Tibial nerve (tissue), 4 donors: ENCODE data around the gene ACOT13. TPM values are rescaled to one million over a fixed set of nuclear protein-coding genes. Genes with fewer than 3 reads are reported as not detected.

Source experiments
- DNase-seq, 2 donors: peaks; one replicate each; pipeline ENCODE4 v3.0.0-alpha.2; 2019; ENCODE audit warnings: low spot score in 2 of 2
- H3K27ac ChIP-seq, 4 donors: fragments of 200-600 bp; sonication (generic) in 3 of 4; one replicate each; pipeline ENCODE4 v1.5.1; 2017 to 2019; ENCODE audit warnings: mild to moderate bottlenecking in 1 of 4
- H3K27me3 ChIP-seq, 2 donors: fragments of 200-600 bp; sonication (generic) in 1 of 2; one replicate each; pipeline versions ENCODE4 v1.5.1 to v1.6.0; 2017 to 2019
- H3K36me3 ChIP-seq, 3 donors: fragments of 200-600 bp; sonication (generic); one replicate each; pipeline ENCODE4 v1.5.1; 2018 to 2019
- H3K4me1 ChIP-seq, 4 donors: fragments of 200-600 bp; sonication (generic) in 3 of 4; one replicate each; pipeline ENCODE4 v1.5.1; 2017 to 2019
- H3K4me3 ChIP-seq, 4 donors: fragments of 200-600 bp; sonication (generic) in 3 of 4; one replicate each; pipeline ENCODE4 v1.5.1; 2017 to 2019; ENCODE audit warnings: mild to moderate bottlenecking in 1 of 4, moderate library complexity in 1 of 4
- H3K9me3 ChIP-seq, 4 donors: fragments of 200-600 bp; sonication (generic) in 3 of 4; one replicate each; pipeline ENCODE4 v1.5.1; 2017 to 2019
- EP300 ChIP-seq, 2 donors: sonication (generic); formaldehyde crosslinking; IDR thresholded peaks; one replicate each; pipeline ENCODE4 v1.6.1; 2017; ENCODE audit warnings: antibody characterized with exemption in 2 of 2, mild to moderate bottlenecking in 1 of 2
- POLR2A ChIP-seq, 2 donors: fragments of 450-650 bp; IDR thresholded peaks; one replicate each; pipeline ENCODE4 v1.6.1; 2017; ENCODE audit warnings: antibody characterized with exemption in 2 of 2, mild to moderate bottlenecking in 2 of 2, moderate library complexity in 2 of 2
- WGBS, 2 donors: methylation state at CpG; one replicate each; pipeline ENCODE4 v1.1.5; 2018; 5-methylcytosine and 5-hydroxymethylcytosine counted together
- total RNA-seq, 4 donors: library from RNA; depleted of rRNA; stranded (reverse); fragments of >200 nt; gene quantifications; one replicate each; pipeline ENCODE4 v1.1.0, GENCODE V29; 2016
- TF ChIP-seq, protein P1 (sequence below), 5 experiments: fragments of 200-600 bp in 3 of 5; fragments of 450-650 bp in 2 of 5; sonication (generic) in 3 of 5; IDR thresholded peaks; one replicate each; pipeline ENCODE4 v1.5.1; 2016 to 2019; ENCODE audit warnings: antibody characterized with exemption in 5 of 5, mild to moderate bottlenecking in 3 of 5, moderate library complexity in 2 of 5

The ACOT13 gene
- total RNA-seq, 4 donors from 2014 or later: 3.3 to 10.2 (median 7.5) TPM

DNA sequence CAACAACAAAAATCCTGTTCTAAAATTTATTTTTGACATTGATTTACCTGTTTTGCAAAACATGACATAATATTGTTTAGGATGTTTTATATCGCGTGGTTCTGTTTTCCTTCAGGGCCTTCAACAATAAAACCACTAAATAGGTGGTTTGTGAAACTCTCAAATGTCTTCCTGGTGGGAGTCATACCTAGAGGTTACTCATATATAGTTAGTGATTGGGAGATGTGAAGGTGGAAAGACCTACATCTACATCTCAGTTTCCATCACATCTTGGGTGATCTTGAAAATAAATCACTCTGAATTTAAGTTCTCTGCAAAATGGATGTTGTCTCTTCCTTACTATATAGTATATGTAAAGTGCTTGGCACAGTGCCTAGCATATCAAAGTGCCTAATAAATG, 29.2 kb downstream of the ACOT13 start:
- no peak overlapping the region for H3K27ac ChIP-seq
- H3K4me3 ChIP-seq: no peak overlapping the region
- H3K27me3 ChIP-seq: no peaks in the 10 kb centered on the region
- H3K4me1 ChIP-seq: peaks cover 0 to 19% (median 3%) of the 10 kb centered on the region in 4 donors
- no peak for DNase-seq
- TF ChIP-seq POLR2A (IDR thresholded peaks at IDR 0.05): no peak
- TF ChIP-seq, protein P1, sequence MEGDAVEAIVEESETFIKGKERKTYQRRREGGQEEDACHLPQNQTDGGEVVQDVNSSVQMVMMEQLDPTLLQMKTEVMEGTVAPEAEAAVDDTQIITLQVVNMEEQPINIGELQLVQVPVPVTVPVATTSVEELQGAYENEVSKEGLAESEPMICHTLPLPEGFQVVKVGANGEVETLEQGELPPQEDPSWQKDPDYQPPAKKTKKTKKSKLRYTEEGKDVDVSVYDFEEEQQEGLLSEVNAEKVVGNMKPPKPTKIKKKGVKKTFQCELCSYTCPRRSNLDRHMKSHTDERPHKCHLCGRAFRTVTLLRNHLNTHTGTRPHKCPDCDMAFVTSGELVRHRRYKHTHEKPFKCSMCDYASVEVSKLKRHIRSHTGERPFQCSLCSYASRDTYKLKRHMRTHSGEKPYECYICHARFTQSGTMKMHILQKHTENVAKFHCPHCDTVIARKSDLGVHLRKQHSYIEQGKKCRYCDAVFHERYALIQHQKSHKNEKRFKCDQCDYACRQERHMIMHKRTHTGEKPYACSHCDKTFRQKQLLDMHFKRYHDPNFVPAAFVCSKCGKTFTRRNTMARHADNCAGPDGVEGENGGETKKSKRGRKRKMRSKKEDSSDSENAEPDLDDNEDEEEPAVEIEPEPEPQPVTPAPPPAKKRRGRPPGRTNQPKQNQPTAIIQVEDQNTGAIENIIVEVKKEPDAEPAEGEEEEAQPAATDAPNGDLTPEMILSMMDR (IDR thresholded peaks at IDR 0.05): no peak
- TF ChIP-seq EP300 (IDR thresholded peaks at IDR 0.05): no peak
- no peaks in the 10 kb centered on the region for H3K36me3 ChIP-seq
- H3K9me3 ChIP-seq: no peaks in the 10 kb centered on the region
- 92 to 95% methylated on average over 2 of the region's 2 CpGs for WGBS, 2 donors

DNA sequence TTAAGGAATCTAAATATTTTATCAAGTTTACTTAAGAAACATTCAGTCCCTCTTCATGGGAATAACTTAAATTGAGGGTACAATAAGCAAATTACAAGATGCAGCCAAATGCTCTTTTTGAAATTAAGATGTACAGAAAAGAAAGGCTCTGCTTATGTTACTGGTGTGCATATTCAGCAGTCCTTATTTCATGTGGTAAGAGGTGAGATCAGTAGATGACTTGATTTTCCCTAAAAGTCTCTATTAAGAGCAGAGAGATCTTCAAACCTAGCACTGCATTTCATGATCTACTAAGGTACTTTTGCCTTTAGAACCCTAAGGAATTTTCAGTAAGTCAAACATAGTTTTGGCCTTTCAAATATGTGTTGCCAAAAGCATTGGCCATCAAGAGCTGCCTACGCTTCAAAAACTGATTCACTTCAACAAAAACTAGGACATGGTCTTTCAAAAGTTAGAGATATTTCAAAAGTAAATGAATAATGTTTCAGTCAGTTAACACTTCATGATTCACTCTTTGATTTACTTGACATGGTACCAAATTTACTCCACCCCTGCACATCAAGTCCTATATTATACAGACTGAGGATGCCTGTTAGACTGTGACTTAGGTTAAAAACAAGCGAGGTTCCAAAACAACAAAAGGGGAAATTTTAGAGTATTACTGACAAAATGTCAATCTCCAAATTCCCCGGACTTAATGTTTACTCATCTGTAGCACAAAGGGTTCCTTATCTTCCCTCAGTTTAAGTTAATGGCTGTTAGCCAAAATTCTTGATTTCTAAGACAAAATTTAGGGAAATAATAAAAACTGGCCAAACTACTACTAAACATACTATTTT, 32.9 kb downstream of the ACOT13 start:
- Histone ChIP-seq H3K27ac (peak overlapping the region in 2 of 4 donors; percentile 42 to 63), H3K36me3 (peaks cover 0 to 33% (median 0%) of the 10 kb centered on the region in 3 donors), H3K27me3 (no peaks in the 10 kb centered on the region), H3K4me1 (peaks cover 0 to 17% (median 3%) of the 10 kb centered on the region in 4 donors), H3K4me3 (no peak overlapping the region), H3K9me3 (no peaks in the 10 kb centered on the region)
- 30 to 31% methylated on average over 3 of the region's 3 CpGs for WGBS, 2 donors
- TF ChIP-seq POLR2A (IDR thresholded peaks at IDR 0.05) (no peak), EP300 (IDR thresholded peaks at IDR 0.05) (no peak)
- TF ChIP-seq, protein P1 (IDR thresholded peaks at IDR 0.05): no peak
- DNase-seq: no peak

DNA sequence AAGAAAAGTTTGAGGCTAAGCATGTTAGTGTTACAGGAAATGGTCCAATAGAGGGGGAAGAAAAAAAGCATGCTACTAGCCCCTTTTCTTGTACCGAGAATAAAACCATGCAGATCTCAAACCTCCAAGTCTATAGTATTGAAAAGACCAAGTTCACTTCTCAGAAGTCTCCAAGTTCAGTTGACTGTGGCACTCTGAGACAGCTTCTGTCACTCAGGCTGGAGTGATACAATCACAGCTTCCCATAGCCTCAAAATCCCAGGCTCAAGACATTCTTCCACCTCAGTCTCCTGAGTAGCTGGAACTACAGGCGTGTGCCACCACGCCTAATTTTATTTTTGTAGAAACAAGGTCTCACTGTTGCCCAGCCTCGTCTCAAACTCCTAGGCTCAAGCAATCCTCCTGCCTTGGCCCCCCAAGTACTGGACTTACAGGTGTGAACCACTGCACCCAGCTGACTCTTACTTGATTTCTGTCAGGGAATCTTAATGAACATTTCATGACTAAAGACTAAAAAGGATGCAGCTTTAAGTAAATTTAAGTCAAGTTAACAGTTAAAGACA, 35.9 kb downstream of the ACOT13 start:
- no peaks in the 10 kb centered on the region for H3K27me3 ChIP-seq
- H3K9me3 ChIP-seq: no peaks in the 10 kb centered on the region
- WGBS, 2 donors: 75 to 81% methylated on average over 4 of the region's 4 CpGs
- peaks cover 0 to 17% (median 3%) of the 10 kb centered on the region in 4 donors for H3K4me1 ChIP-seq
- no peak overlapping the region for H3K27ac ChIP-seq
- no peak for DNase-seq
- TF ChIP-seq, protein P1 (IDR thresholded peaks at IDR 0.05): no peak
- TF ChIP-seq EP300 (IDR thresholded peaks at IDR 0.05): no peak
- no peak overlapping the region for H3K4me3 ChIP-seq
- peaks cover 0 to 64% (median 17%) of the 10 kb centered on the region in 3 donors for H3K36me3 ChIP-seq

DNA sequence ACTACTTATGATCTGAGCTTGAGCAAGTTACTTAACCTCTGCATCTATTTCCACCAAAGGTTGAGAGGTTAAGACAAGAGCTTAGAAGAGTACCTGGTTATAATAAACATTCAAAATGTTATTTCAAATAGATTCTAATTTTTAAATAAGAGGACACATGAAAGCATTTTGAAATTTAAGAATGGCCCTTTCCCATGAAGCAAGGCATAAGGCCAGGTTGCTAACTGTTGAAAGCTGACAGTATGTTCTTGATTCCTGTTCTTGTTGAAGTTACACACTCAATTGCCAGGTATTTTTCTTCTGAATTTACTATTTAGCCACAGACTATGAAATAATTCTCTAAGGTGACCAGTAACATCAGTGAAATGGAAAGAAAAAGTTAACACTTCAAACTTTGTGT, 37.6 kb downstream of the ACOT13 start:
- no peak overlapping the region for H3K4me3 ChIP-seq
- no peaks in the 10 kb centered on the region for H3K27me3 ChIP-seq
- TF ChIP-seq, protein P1 (IDR thresholded peaks at IDR 0.05): no peak
- TF ChIP-seq POLR2A (IDR thresholded peaks at IDR 0.05) (no peak), EP300 (IDR thresholded peaks at IDR 0.05) (no peak)
- DNase-seq: no peak
- H3K36me3 ChIP-seq: peaks cover 0 to 80% (median 26%) of the 10 kb centered on the region in 3 donors
- peaks cover 0 to 20% (median 3%) of the 10 kb centered on the region in 4 donors for H3K4me1 ChIP-seq
- H3K27ac ChIP-seq: no peak overlapping the region
- no peaks in the 10 kb centered on the region for H3K9me3 ChIP-seq

DNA sequence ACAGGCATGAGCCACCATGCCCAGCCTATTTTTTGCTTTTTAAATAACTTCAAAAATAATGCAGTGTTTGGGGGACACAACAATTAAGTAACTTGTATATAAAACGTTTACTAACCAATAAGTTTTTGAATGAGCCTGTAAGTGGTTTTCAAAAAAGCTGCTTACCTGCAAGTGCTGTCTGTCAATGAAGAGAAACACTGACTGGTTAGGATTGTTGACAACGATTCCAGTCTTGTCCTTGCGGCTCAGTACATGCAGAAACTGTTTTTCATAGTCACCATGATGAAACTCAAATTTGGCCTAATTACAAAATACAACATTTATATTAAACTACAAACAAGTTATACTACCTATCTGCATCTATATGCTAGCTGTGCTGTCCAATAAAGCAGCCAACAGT, 41.7 kb downstream of the ACOT13 start:
- no peak overlapping the region for H3K27ac ChIP-seq
- peaks cover 0 to 42% (median 13%) of the 10 kb centered on the region in 4 donors for H3K4me1 ChIP-seq
- WGBS, 2 donors: 83 to 88% methylated on average over 3 of the region's 3 CpGs
- no peak for DNase-seq
- TF ChIP-seq, protein P1 (IDR thresholded peaks at IDR 0.05): no peak
- TF ChIP-seq EP300 (IDR thresholded peaks at IDR 0.05) (no peak), POLR2A (IDR thresholded peaks at IDR 0.05) (no peak)
- no peaks in the 10 kb centered on the region for H3K9me3 ChIP-seq
- no peak overlapping the region for H3K4me3 ChIP-seq
- H3K36me3 ChIP-seq: peaks cover 0 to 100% (median 32%) of the 10 kb centered on the region in 3 donors
- no peaks in the 10 kb centered on the region for H3K27me3 ChIP-seq
